K562 (cell line): ENCODE measurements around the gene MSH3. TPM values are rescaled to one million over a fixed set of nuclear protein-coding genes. Genes with fewer than 3 reads are reported as not detected.

Experiments used
- ATAC-seq: fragments of 200-7000 bp; cut with Tn5 transposase; 3 replicates; pipeline ENCODE4 v1.9.1; 2020; ENCODE audit warnings: moderate library complexity
- BruUV-seq: library from RNA; stranded (reverse); fragments of 400-500 nt; replicated peaks from 2 replicates; lab custom pipeline; 2021; lab: Mats Ljungman, UMichigan
- CTCF ChIA-PET: fragments of 300-600 bp; formaldehyde crosslinking; extraction: SDS; loops from one replicate; lab custom pipeline; 2021; ENCODE audit warnings: low intra/inter-chr PET ratio; lab: Yijun Ruan, JAX
- POLR2A ChIA-PET: fragments of 300-600, 350-650 bp; sonication (Branson Sonifier 250); formaldehyde crosslinking; extraction: SDS; loops from one replicate; lab custom pipeline; 2021; ENCODE audit warnings: antibody characterized with exemption, inconsistent platforms; lab: Yijun Ruan, JAX
- DNase-seq, 4 experiments: peaks; one replicate each; pipeline versions ENCODE4 v3.0.0 to v3.0.0-alpha.2; 2011 to 2018; ENCODE audit warnings: low spot score in 3 of 4, mixed read lengths in 3 of 4; ENCODE audit errors: extremely low read depth in 1 of 4
- FAIRE-seq: peaks from 2 replicates; lab custom pipeline; 2011; peaks lifted over from hg19 to GRCh38; lab: Jason Lieb, UNC
- H2AFZ ChIP-seq: 2 replicates; pipeline ENCODE4 v1.6.0; 2011; ENCODE audit warnings: low read depth, low read length, control low read depth, inconsistent platforms
- H3K27ac ChIP-seq: fragments of 200-600 bp; 3 replicates; pipeline ENCODE4 v1.8.0; 2011; ENCODE audit warnings: low read depth, mild to moderate bottlenecking, control low read depth, inconsistent platforms, low read length, moderate library complexity, mixed read lengths; ENCODE audit errors: extremely low read depth
- H3K27me3 ChIP-seq, 2 experiments: fragments of 300-600 bp in 1 of 2; 2 replicates in 1 of 2; 3 replicates in 1 of 2; pipeline versions ENCODE4 v1.6.0 to v1.8.0; 2011; ENCODE audit warnings: inconsistent platforms in 2 of 2, low read length in 2 of 2, mild to moderate bottlenecking in 1 of 2, mixed read lengths in 1 of 2, moderate library complexity in 1 of 2; ENCODE audit not compliant: control insufficient read depth in 2 of 2, insufficient read depth in 2 of 2
- H3K36me3 ChIP-seq: fragments of 300-600 bp; 3 replicates; pipeline ENCODE4 v1.8.0; 2011; ENCODE audit warnings: mild to moderate bottlenecking, low read length, inconsistent platforms; ENCODE audit not compliant: control insufficient read depth, insufficient read depth
- H3K4me1 ChIP-seq, 2 experiments: fragments of 200-600 bp in 1 of 2; replicated peaks in 1 of 2; 2 replicates in 1 of 2; 3 replicates in 1 of 2; pipeline versions ENCODE4 v1.5.1 to v1.8.0; 2011; ENCODE audit warnings: inconsistent platforms in 2 of 2, low read length in 2 of 2, mild to moderate bottlenecking in 1 of 2, mixed read lengths in 1 of 2, moderate library complexity in 1 of 2; ENCODE audit not compliant: control insufficient read depth in 2 of 2, insufficient read depth in 2 of 2
- H3K4me2 ChIP-seq: 2 replicates; pipeline ENCODE4 v1.6.1; 2011; ENCODE audit warnings: low read length, control low read depth, inconsistent platforms, mixed read lengths; ENCODE audit not compliant: insufficient read depth
- H3K4me3 ChIP-seq: fragments of 200-600 bp; sonication (generic), shearing (Covaris generic); 2 replicates; pipeline ENCODE4 v1.5.1; 2016; ENCODE audit warnings: control low read depth, inconsistent platforms
- H3K79me2 ChIP-seq: fragments of 200-600 bp; 3 replicates; pipeline ENCODE4 v1.8.0; 2011; ENCODE audit warnings: low read length, inconsistent platforms; ENCODE audit not compliant: control insufficient read depth, insufficient read depth
- H3K9ac ChIP-seq, 2 experiments: 2 replicates each; pipeline versions ENCODE4 v1.6.0 to v1.6.1; 2011; ENCODE audit warnings: low read depth in 2 of 2, low read length in 2 of 2, control low read depth in 1 of 2, inconsistent platforms in 1 of 2, mild to moderate bottlenecking in 1 of 2, mixed read lengths in 1 of 2; ENCODE audit not compliant: insufficient read depth in 1 of 2
- H3K9me1 ChIP-seq: one replicate; pipeline ENCODE4 v1.6.0; 2011; ENCODE audit warnings: inconsistent platforms, mild to moderate bottlenecking, low read length, moderate library complexity; ENCODE audit not compliant: control insufficient read depth, insufficient read depth
- H3K9me3 ChIP-seq: replicated peaks from 2 replicates; pipeline ENCODE4 v1.5.1; 2011; ENCODE audit warnings: low read depth, low read length, inconsistent platforms; ENCODE audit not compliant: control insufficient read depth, insufficient read depth
- H4K20me1 ChIP-seq: replicated peaks from 2 replicates; pipeline ENCODE4 v1.6.1; 2011; ENCODE audit warnings: low read length, inconsistent platforms, mixed read lengths; ENCODE audit not compliant: control insufficient read depth, insufficient read depth
- ARHGAP35 ChIP-seq: fragments of 450-650 bp; IDR thresholded peaks from 2 replicates; pipeline ENCODE4 v1.6.1; 2018; ENCODE audit not compliant: partially characterized antibody
- ARID3B ChIP-seq: fragments of 250-450 bp; sonication (Bioruptor Pico); IDR thresholded peaks from 2 replicates; pipeline ENCODE4 v1.4.0; 2020; ENCODE audit warnings: borderline replicate concordance
- ARNT ChIP-seq, 2 experiments: fragments of 450-650 bp; IDR thresholded peaks; 2 replicates each; pipeline ENCODE4 v1.6.1; 2016; ENCODE audit warnings: mild to moderate bottlenecking in 1 of 2
- DNMT1 ChIP-seq: fragments of 450-650 bp; IDR thresholded peaks from 2 replicates; pipeline ENCODE4 v1.6.1; 2016; ENCODE audit warnings: antibody characterized with exemption, mild to moderate bottlenecking
- DPF2 ChIP-seq: fragments of 450-650 bp; IDR thresholded peaks from 2 replicates; pipeline ENCODE4 v1.6.1; 2016
- E2F3 ChIP-seq: fragments of 250-450 bp; sonication (Bioruptor Pico); IDR thresholded peaks from 2 replicates; pipeline ENCODE4 v1.4.0; 2020; ENCODE audit warnings: mild to moderate bottlenecking
- MCM5 ChIP-seq: fragments of 450-650 bp; IDR thresholded peaks from 2 replicates; pipeline ENCODE4 v1.6.1; 2016; ENCODE audit warnings: low read depth
- NFIX ChIP-seq: fragments of 250-450 bp; sonication (Bioruptor Pico); IDR thresholded peaks from 2 replicates; pipeline ENCODE4 v1.4.0; 2020; ENCODE audit warnings: low read depth, mild to moderate bottlenecking, moderate library complexity
- ZBTB5 ChIP-seq: fragments of 450-650 bp; IDR thresholded peaks from 2 replicates; pipeline ENCODE4 v1.6.1; 2017; ENCODE audit warnings: antibody characterized with exemption
- ZBTB9 ChIP-seq: fragments of 450-650 bp; formaldehyde crosslinking; IDR thresholded peaks from 2 replicates; pipeline ENCODE4 v1.4.0; 2020; ENCODE audit warnings: mild to moderate bottlenecking, moderate library complexity
- ZNF263 ChIP-seq: sonication (generic); formaldehyde crosslinking; IDR thresholded peaks from 2 replicates; pipeline ENCODE4 v1.8.0; 2022; ENCODE audit warnings: mild to moderate bottlenecking, missing genetic modification reagents, borderline replicate concordance
- WGBS: fragments of 100-300 bp; shearing (Covaris generic); methylation state at CpG from one replicate; pipeline ENCODE4 v1.1.6; 2016; ENCODE audit warnings: low coverage, mixed read lengths; ENCODE audit not compliant: insufficient coverage; ENCODE audit errors: missing lambda C conversion rate; 5-methylcytosine and 5-hydroxymethylcytosine counted together
- in situ Hi-C: fragments of 300-500 bp; cut with MboI; formaldehyde crosslinking; loops from 4 replicates; pipeline ENCODE4 v1.15.0; 2018; ENCODE audit warnings: inconsistent platforms, mixed read lengths
- intact Hi-C: fragments of 100-400 bp; cut with micrococcal nuclease; formaldehyde crosslinking; loops from 2 replicates; pipeline ENCODE4 v1.14.2; 2022
- polyA plus RNA-seq, 8 experiments: library from polyadenylated mRNA; depleted of rRNA in 4 of 8; stranded (reverse) in 5 of 8; unstranded in 3 of 8; fragments of >200 nt; fragmentation: Nextera tagmentation in 2 of 8; fragmentation: Illumina TruSeq in 1 of 8; extraction: Ambion mirVana in 2 of 8; extraction: Trizol in 1 of 8; gene quantifications; 2 replicates each; pipeline versions ENCODE4 v1.2.1 to v1.2.3, GENCODE V29; 2011 to 2014; ENCODE audit warnings: inconsistent platforms in 1 of 8, missing spikeins in 1 of 8
- total RNA-seq, 7 experiments: library from RNA; depleted of rRNA in 6 of 7; stranded (reverse); fragments of >200 nt in 6 of 7; fragmentation: Illumina TruSeq in 2 of 7; extraction: Trizol in 2 of 7; gene quantifications; 2 replicates each; pipeline versions ENCODE4 v1.2.1 to v1.2.3, GENCODE V29; 2011 to 2021; ENCODE audit warnings: low replicate concordance in 1 of 7
- TF ChIP-seq, protein P1 (sequence below): fragments of 250-450 bp; sonication (Bioruptor Pico); IDR thresholded peaks from 2 replicates; pipeline ENCODE4 v1.4.0; 2020; ENCODE audit warnings: mild to moderate bottlenecking, moderate library complexity, borderline replicate concordance

Gene MSH3
- total and polyA plus RNA-seq, 9 of the 15 experiments (the other 6 are each of a cell fraction or from before 2014, with no cell fraction given) = 3.9 to 17.2 (median 13.2) TPM

DNA sequence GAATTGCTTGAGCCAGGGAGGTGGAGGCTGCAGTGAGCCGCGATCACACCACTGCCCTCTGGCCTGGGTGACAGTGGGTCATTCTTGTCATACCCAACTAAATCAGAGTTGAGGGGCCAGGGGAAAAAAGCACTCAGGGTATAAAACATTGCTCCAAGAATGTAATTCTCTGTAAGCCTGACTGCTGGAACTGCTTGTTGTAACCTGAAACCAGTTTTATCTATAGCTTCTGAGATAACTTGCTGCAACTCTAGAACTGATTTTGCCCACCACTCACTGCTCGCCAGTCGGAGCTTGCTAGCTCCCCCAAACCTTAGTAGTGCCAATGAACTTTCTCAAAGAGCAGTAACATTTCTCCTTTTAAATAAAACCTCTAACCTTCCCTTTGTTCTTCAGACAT is 9.6 kb upstream of the MSH3 start (continued):
- TF ChIP-seq ARID3B (CRISPR knock-in tag) (no peak), MCM5 (no peak)

- in situ Hi-C loops (no loop called here), intact Hi-C loops (no loop called here)
- DNase-seq = no peak
- Histone ChIP-seq H3K9me3 (no peaks in the 10 kb centered on the region), H2AFZ (no peak overlapping the region), H4K20me1 (no peaks in the 10 kb centered on the region; the same call in 1 of the 2 replicates), H3K9ac (no peak overlapping the region), H3K27me3 (no peaks in the 10 kb centered on the region), H3K4me2 (no peak overlapping the region), H3K9me1 (no peaks in the 10 kb centered on the region), H3K27ac (no peak overlapping the region), H3K36me3 (peaks cover 35% of the 10 kb centered on the region), H3K4me1 (no peaks in the 10 kb centered on the region), H3K79me2 (no peaks in the 10 kb centered on the region), H3K4me3 (no peak overlapping the region)
- TF ChIP-seq, protein P1, sequence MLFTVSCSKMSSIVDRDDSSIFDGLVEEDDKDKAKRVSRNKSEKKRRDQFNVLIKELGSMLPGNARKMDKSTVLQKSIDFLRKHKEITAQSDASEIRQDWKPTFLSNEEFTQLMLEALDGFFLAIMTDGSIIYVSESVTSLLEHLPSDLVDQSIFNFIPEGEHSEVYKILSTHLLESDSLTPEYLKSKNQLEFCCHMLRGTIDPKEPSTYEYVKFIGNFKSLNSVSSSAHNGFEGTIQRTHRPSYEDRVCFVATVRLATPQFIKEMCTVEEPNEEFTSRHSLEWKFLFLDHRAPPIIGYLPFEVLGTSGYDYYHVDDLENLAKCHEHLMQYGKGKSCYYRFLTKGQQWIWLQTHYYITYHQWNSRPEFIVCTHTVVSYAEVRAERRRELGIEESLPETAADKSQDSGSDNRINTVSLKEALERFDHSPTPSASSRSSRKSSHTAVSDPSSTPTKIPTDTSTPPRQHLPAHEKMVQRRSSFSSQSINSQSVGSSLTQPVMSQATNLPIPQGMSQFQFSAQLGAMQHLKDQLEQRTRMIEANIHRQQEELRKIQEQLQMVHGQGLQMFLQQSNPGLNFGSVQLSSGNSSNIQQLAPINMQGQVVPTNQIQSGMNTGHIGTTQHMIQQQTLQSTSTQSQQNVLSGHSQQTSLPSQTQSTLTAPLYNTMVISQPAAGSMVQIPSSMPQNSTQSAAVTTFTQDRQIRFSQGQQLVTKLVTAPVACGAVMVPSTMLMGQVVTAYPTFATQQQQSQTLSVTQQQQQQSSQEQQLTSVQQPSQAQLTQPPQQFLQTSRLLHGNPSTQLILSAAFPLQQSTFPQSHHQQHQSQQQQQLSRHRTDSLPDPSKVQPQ (CRISPR knock-in tag) = no peak
- no peak for TF ChIP-seq NFIX (CRISPR knock-in tag)
- TF ChIP-seq ZBTB5 = no peak
- TF ChIP-seq ARHGAP35 = no peak
- no peak for TF ChIP-seq E2F3
- TF ChIP-seq DNMT1 = no peak
- no peak for TF ChIP-seq ARNT (IDR thresholded peaks at IDR 0.05)
- no peak for TF ChIP-seq DPF2
- TF ChIP-seq ZNF263 (CRISPR knock-in tag) = no peak
- no peak for TF ChIP-seq ZBTB9 (CRISPR knock-in tag)
- FAIRE-seq = no peak
- BruUV-seq = TSS peak; percentile 13
- ChIA-PET POLR2A (no interaction called here), CTCF (no interaction called here)
- WGBS = 93% methylated on average over 3 of the region's 3 CpGs
- ATAC-seq = no peak
These were observed 7.5 kb upstream of the MSH3 start for GRCh38 chr5:80646926-80647325.
